ENCODE results near the gene EYA4.

- TF ChIP-seq POLR2A (IDR thresholded peaks at IDR 0.05): no peak
- no peak for TF ChIP-seq CTCF (IDR thresholded peaks at IDR 0.05)
- no peak for TF ChIP-seq EP300 (IDR thresholded peaks at IDR 0.05)
- TF ChIP-seq POLR2AphosphoS5 (IDR thresholded peaks at IDR 0.05): no peak
Observed at GRCh38 chr6:133198725-133199124, 42.4 kb upstream of the EYA4 start.
